K562 (cell line): ENCODE results near the gene CLCNKB. TPM values are rescaled to one million over a fixed set of nuclear protein-coding genes. Genes with fewer than 3 reads are reported as not detected.

Experiments used
- ATAC-seq: fragments of 200-7000 bp; cut with Tn5 transposase; 3 replicates; pipeline ENCODE4 v1.9.1; 2020; ENCODE audit warnings: moderate library complexity
- BruUV-seq: library from RNA; stranded (reverse); fragments of 400-500 nt; replicated peaks from 2 replicates; lab custom pipeline; 2021; lab: Mats Ljungman, UMichigan
- CTCF ChIA-PET: fragments of 300-600 bp; formaldehyde crosslinking; extraction: SDS; loops from one replicate; lab custom pipeline; 2021; ENCODE audit warnings: low intra/inter-chr PET ratio; lab: Yijun Ruan, JAX
- POLR2A ChIA-PET: fragments of 300-600, 350-650 bp; sonication (Branson Sonifier 250); formaldehyde crosslinking; extraction: SDS; loops from one replicate; lab custom pipeline; 2021; ENCODE audit warnings: antibody characterized with exemption, inconsistent platforms; lab: Yijun Ruan, JAX
- DNase-seq, 4 experiments: peaks; one replicate each; pipeline versions ENCODE4 v3.0.0 to v3.0.0-alpha.2; 2011 to 2018; ENCODE audit warnings: low spot score in 3 of 4, mixed read lengths in 3 of 4; ENCODE audit errors: extremely low read depth in 1 of 4
- FAIRE-seq: peaks from 2 replicates; lab custom pipeline; 2011; peaks lifted over from hg19 to GRCh38; lab: Jason Lieb, UNC
- H2AFZ ChIP-seq: 2 replicates; pipeline ENCODE4 v1.6.0; 2011; ENCODE audit warnings: low read depth, low read length, control low read depth, inconsistent platforms
- H3K27ac ChIP-seq: fragments of 200-600 bp; 3 replicates; pipeline ENCODE4 v1.8.0; 2011; ENCODE audit warnings: low read depth, mild to moderate bottlenecking, control low read depth, inconsistent platforms, low read length, moderate library complexity, mixed read lengths; ENCODE audit errors: extremely low read depth
- H3K27me3 ChIP-seq, 2 experiments: fragments of 300-600 bp in 1 of 2; 2 replicates in 1 of 2; 3 replicates in 1 of 2; pipeline versions ENCODE4 v1.6.0 to v1.8.0; 2011; ENCODE audit warnings: inconsistent platforms in 2 of 2, low read length in 2 of 2, mild to moderate bottlenecking in 1 of 2, mixed read lengths in 1 of 2, moderate library complexity in 1 of 2; ENCODE audit not compliant: control insufficient read depth in 2 of 2, insufficient read depth in 2 of 2
- H3K36me3 ChIP-seq: fragments of 300-600 bp; 3 replicates; pipeline ENCODE4 v1.8.0; 2011; ENCODE audit warnings: mild to moderate bottlenecking, low read length, inconsistent platforms; ENCODE audit not compliant: control insufficient read depth, insufficient read depth
- H3K4me1 ChIP-seq, 2 experiments: fragments of 200-600 bp in 1 of 2; replicated peaks in 1 of 2; 2 replicates in 1 of 2; 3 replicates in 1 of 2; pipeline versions ENCODE4 v1.5.1 to v1.8.0; 2011; ENCODE audit warnings: inconsistent platforms in 2 of 2, low read length in 2 of 2, mild to moderate bottlenecking in 1 of 2, mixed read lengths in 1 of 2, moderate library complexity in 1 of 2; ENCODE audit not compliant: control insufficient read depth in 2 of 2, insufficient read depth in 2 of 2
- H3K4me2 ChIP-seq: 2 replicates; pipeline ENCODE4 v1.6.1; 2011; ENCODE audit warnings: low read length, control low read depth, inconsistent platforms, mixed read lengths; ENCODE audit not compliant: insufficient read depth
- H3K4me3 ChIP-seq: fragments of 200-600 bp; sonication (generic), shearing (Covaris generic); 2 replicates; pipeline ENCODE4 v1.5.1; 2016; ENCODE audit warnings: control low read depth, inconsistent platforms
- H3K79me2 ChIP-seq: fragments of 200-600 bp; 3 replicates; pipeline ENCODE4 v1.8.0; 2011; ENCODE audit warnings: low read length, inconsistent platforms; ENCODE audit not compliant: control insufficient read depth, insufficient read depth
- H3K9ac ChIP-seq, 2 experiments: 2 replicates each; pipeline versions ENCODE4 v1.6.0 to v1.6.1; 2011; ENCODE audit warnings: low read depth in 2 of 2, low read length in 2 of 2, control low read depth in 1 of 2, inconsistent platforms in 1 of 2, mild to moderate bottlenecking in 1 of 2, mixed read lengths in 1 of 2; ENCODE audit not compliant: insufficient read depth in 1 of 2
- H3K9me1 ChIP-seq: one replicate; pipeline ENCODE4 v1.6.0; 2011; ENCODE audit warnings: inconsistent platforms, mild to moderate bottlenecking, low read length, moderate library complexity; ENCODE audit not compliant: control insufficient read depth, insufficient read depth
- H3K9me3 ChIP-seq: replicated peaks from 2 replicates; pipeline ENCODE4 v1.5.1; 2011; ENCODE audit warnings: low read depth, low read length, inconsistent platforms; ENCODE audit not compliant: control insufficient read depth, insufficient read depth
- H4K20me1 ChIP-seq: replicated peaks from 2 replicates; pipeline ENCODE4 v1.6.1; 2011; ENCODE audit warnings: low read length, inconsistent platforms, mixed read lengths; ENCODE audit not compliant: control insufficient read depth, insufficient read depth
- ADNP ChIP-seq: fragments of 200-800 bp; sonication (Bioruptor generic); IDR thresholded peaks from 2 replicates; pipeline ENCODE4 v1.6.1; 2016; ENCODE audit warnings: missing genetic modification characterization, missing compliant biosample characterization
- BCOR ChIP-seq: fragments of 450-650 bp; IDR thresholded peaks from 2 replicates; pipeline ENCODE4 v1.6.1; 2016
- CREBBP ChIP-seq: IDR thresholded peaks from one replicate; pipeline ENCODE4 v1.6.1; 2012; ENCODE audit warnings: low read depth, mild to moderate bottlenecking, control low read depth, inconsistent platforms, low read length
- EGR1 ChIP-seq: fragments of 450-650 bp; conservative IDR thresholded peaks from 2 replicates; pipeline ENCODE4 v1.6.1; 2017; ENCODE audit warnings: mild to moderate bottlenecking
- HDAC2 ChIP-seq: fragments of 450-650 bp; IDR thresholded peaks from 2 replicates; pipeline ENCODE4 v1.6.1; 2016; ENCODE audit warnings: mild to moderate bottlenecking
- IRF2 ChIP-seq: sonication (generic); formaldehyde crosslinking; IDR thresholded peaks from 2 replicates; pipeline ENCODE4 v1.8.1; 2022; ENCODE audit warnings: mild to moderate bottlenecking, missing genetic modification reagents
- KDM1A ChIP-seq, 2 experiments: fragments of 450-650 bp; IDR thresholded peaks; 2 replicates each; pipeline ENCODE4 v1.6.1; 2016; ENCODE audit warnings: mild to moderate bottlenecking in 2 of 2
- PHF20 ChIP-seq: fragments of 450-650 bp; IDR thresholded peaks from 2 replicates; pipeline ENCODE4 v1.6.1; 2018; ENCODE audit not compliant: partially characterized antibody
- RBM25 ChIP-seq: fragments of 200-400 bp; formaldehyde crosslinking; IDR thresholded peaks from 2 replicates; pipeline ENCODE4 v1.6.1; 2018; ENCODE audit warnings: low read length, low read depth, moderate library complexity; ENCODE audit not compliant: severe bottlenecking
- SIN3A ChIP-seq, 2 experiments: fragments of 150-350 bp in 1 of 2; IDR thresholded peaks; 2 replicates each; pipeline ENCODE4 v1.6.1; 2011 to 2016; ENCODE audit warnings: borderline replicate concordance in 2 of 2, low read depth in 2 of 2, low read length in 2 of 2, mild to moderate bottlenecking in 2 of 2, moderate library complexity in 2 of 2; ENCODE audit not compliant: control insufficient read depth in 1 of 2
- SRSF9 ChIP-seq: fragments of 200-400 bp; formaldehyde crosslinking; IDR thresholded peaks from 2 replicates; pipeline ENCODE4 v1.6.1; 2017; ENCODE audit warnings: low read depth, low read length, borderline replicate concordance
- ZFP36 ChIP-seq: fragments of 150-350 bp; IDR thresholded peaks from 2 replicates; pipeline ENCODE4 v1.6.1; 2018; ENCODE audit warnings: low read length, low read depth; ENCODE audit not compliant: partially characterized antibody
- ZKSCAN1 ChIP-seq: fragments of 150-350 bp; IDR thresholded peaks from 2 replicates; pipeline ENCODE4 v1.6.1; 2016; ENCODE audit warnings: low read depth, low read length
- whole genome bisulfite sequencing: fragments of 100-300 bp; shearing (Covaris generic); methylation state at CpG from one replicate; pipeline ENCODE4 v1.1.6; 2016; ENCODE audit warnings: low coverage, mixed read lengths; ENCODE audit not compliant: insufficient coverage; ENCODE audit errors: missing lambda C conversion rate; 5-methylcytosine and 5-hydroxymethylcytosine counted together
- in situ Hi-C: fragments of 300-500 bp; cut with MboI; formaldehyde crosslinking; loops from 4 replicates; pipeline ENCODE4 v1.15.0; 2018; ENCODE audit warnings: inconsistent platforms, mixed read lengths
- intact Hi-C: fragments of 100-400 bp; cut with micrococcal nuclease; formaldehyde crosslinking; loops from 2 replicates; pipeline ENCODE4 v1.14.2; 2022
- polyA plus RNA-seq, 8 experiments: library from polyadenylated mRNA; depleted of rRNA in 4 of 8; stranded (reverse) in 5 of 8; unstranded in 3 of 8; fragments of >200 nt; fragmentation: Nextera tagmentation in 2 of 8; fragmentation: Illumina TruSeq in 1 of 8; extraction: Ambion mirVana in 2 of 8; extraction: Trizol in 1 of 8; gene quantifications; 2 replicates each; pipeline versions ENCODE4 v1.2.1 to v1.2.3, GENCODE V29; 2011 to 2014; ENCODE audit warnings: inconsistent platforms in 1 of 8, missing spikeins in 1 of 8
- total RNA-seq, 7 experiments: library from RNA; depleted of rRNA in 6 of 7; stranded (reverse); fragments of >200 nt in 6 of 7; fragmentation: Illumina TruSeq in 2 of 7; extraction: Trizol in 2 of 7; gene quantifications; 2 replicates each; pipeline versions ENCODE4 v1.2.1 to v1.2.3, GENCODE V29; 2011 to 2021; ENCODE audit warnings: low replicate concordance in 1 of 7

The CLCNKB gene
- total and polyA plus RNA-seq, 9 of the 15 experiments (the other 6 are each of a cell fraction or from before 2014, with no cell fraction given), result 0.08 to 1.7 (median 0.64) TPM

GRCh38 chr1:16074217-16074616 lies 30.6 kb downstream of the CLCNKB start:
- Histone ChIP-seq H3K36me3 (no peaks in the 10 kb centered on the region), H3K9me3 (no peaks in the 10 kb centered on the region), H3K4me1 (peaks cover 18 to 36% of the 10 kb centered on the region in 2 experiments; a peak in 4 of 5 replicates), H4K20me1 (no peaks in the 10 kb centered on the region), H3K79me2 (no peaks in the 10 kb centered on the region), H3K9me1 (no peaks in the 10 kb centered on the region), H3K9ac (no peak overlapping the region), H3K27me3 (peaks cover 0 to 15% of the 10 kb centered on the region in 2 experiments; a peak in 2 of 5 replicates), H3K27ac (no peak overlapping the region), H3K4me3 (no peak overlapping the region), H2AFZ (no peak overlapping the region), H3K4me2 (peak overlapping the region; percentile 65; the same call in 1 of the 2 replicates)
- DNase-seq (no peak), FAIRE-seq (no peak), ATAC-seq (no peak)
- CTCF ChIA-PET, result interaction anchor here (1.2 to 1.7 kb wide), 2 partner anchors 113 to 170 kb away, joined by 3 to 10 read pairs; no protein-coding TSS in a partner anchor
- WGBS, result 82% methylated on average over 5 of the region's 5 CpGs
- in situ Hi-C loops, result no loop called here
- TF ChIP-seq PHF20, result peak; percentile 37
- peak; percentile 19; the same call in 1 of the 2 replicates for TF ChIP-seq EGR1
- no peak for TF ChIP-seq SRSF9
- BruUV-seq, result no TSS peak
- POLR2A ChIA-PET, result interaction anchor here (0.6 kb wide), 1 partner anchor 366 kb away, joined by 3 read pairs; the partner anchor contains the start of gene NECAP2
- intact Hi-C loops, result loop anchor here (5.0 kb wide), 1 partner anchor 67 kb away; no protein-coding TSS in a partner anchor

- Histone ChIP-seq H3K79me2 (no peaks in the 10 kb centered on the region), H4K20me1 (no peaks in the 10 kb centered on the region), H3K4me3 (no peak overlapping the region), H3K4me1 (peaks cover 18 to 38% of the 10 kb centered on the region in 2 experiments; a peak in 4 of 5 replicates), H3K9ac (peak overlapping the region; percentile 22 to 47; a peak in 2 of 4 replicates), H3K27ac (no peak overlapping the region; the same call in 2 of the 3 replicates), H3K36me3 (no peaks in the 10 kb centered on the region), H3K9me1 (no peaks in the 10 kb centered on the region), H3K9me3 (no peaks in the 10 kb centered on the region), H2AFZ (peak overlapping the region; percentile 54; the same call in 1 of the 2 replicates), H3K27me3 (peaks cover 0 to 10% of the 10 kb centered on the region in 2 experiments; a peak in 2 of 5 replicates), H3K4me2 (peak overlapping the region; percentile 62)
- ATAC-seq, result no peak
- 51% methylated on average over 10 of the region's 11 CpGs for WGBS
- in situ Hi-C loops (no loop called here), intact Hi-C loops (no loop called here)
- no TSS peak for BruUV-seq
- CTCF ChIA-PET, result interaction anchor here (0.6 to 9.0 kb wide), 3 partner anchors 111 to 1252 kb away, joined by 3 to 208 read pairs (median 3); no protein-coding TSS in a partner anchor
- POLR2A ChIA-PET, result interaction anchor here (0.6 kb wide), 1 partner anchor 369 kb away, joined by 3 read pairs; no protein-coding TSS in a partner anchor
- no peak for FAIRE-seq
- no peak for DNase-seq
- TF ChIP-seq CREBBP, result no peak
- 0 out of 2 replicates have a peak, but pooled peaks have one; percentile 7 for TF ChIP-seq HDAC2
- TF ChIP-seq ADNP, result peak; percentile 44; the same call in 1 of the 2 replicates
- peak; percentile 67 for TF ChIP-seq ZFP36
- peak; percentile 60 for TF ChIP-seq BCOR
- TF ChIP-seq RBM25, result peak; percentile 72
- peak; percentile 48 to 64; a peak in 3 of 4 replicates for TF ChIP-seq KDM1A (IDR thresholded peaks at IDR 0.05)
- TF ChIP-seq IRF2 (CRISPR knock-in tag), result no peak
- TF ChIP-seq ZKSCAN1, result peak; percentile 99
- no peak for TF ChIP-seq SIN3A (IDR thresholded peaks at IDR 0.05; ENCODE audit: borderline replicate concordance in 2 of 2, control insufficient read depth in 1 of 2, low read depth in 2 of 2, low read length in 2 of 2)
These were observed 31.9 kb downstream of the CLCNKB start for GRCh38 chr1:16075337-16076030.
